Cardiac muscle cell (in vitro differentiated cells and primary cell): Measurements from ENCODE around the gene ANGPTL7. TPM values are rescaled to one million over a fixed set of nuclear protein-coding genes. Genes with fewer than 3 reads are reported as not detected.

Experiments used
- DNase-seq, 2 donors: peaks; one replicate each; pipeline versions ENCODE4 v3.0.0 to v3.0.0-alpha.2; 2010 to 2017; ENCODE audit warnings: low read depth in 1 of 2, low spot score in 1 of 2
- H3K27ac ChIP-seq: fragments of 200-600 bp; sonication (generic); 2 replicates; pipeline ENCODE4 v1.5.1; 2016
- H3K27me3 ChIP-seq: fragments of 200-600 bp; sonication (generic); 2 replicates; pipeline ENCODE4 v1.6.0; 2016; ENCODE audit warnings: control low read depth
- H3K36me3 ChIP-seq: fragments of 200-600 bp; sonication (generic); 2 replicates; pipeline ENCODE4 v1.5.1; 2016; ENCODE audit warnings: control low read depth
- H3K4me1 ChIP-seq: fragments of 200-600 bp; sonication (generic); 2 replicates; pipeline ENCODE4 v1.8.1; 2017; ENCODE audit warnings: low read depth, mild to moderate bottlenecking, mixed run types
- H3K4me3 ChIP-seq: fragments of 200-600 bp; sonication (generic); 2 replicates; pipeline ENCODE4 v1.5.1; 2016; ENCODE audit warnings: mild to moderate bottlenecking
- H3K9me3 ChIP-seq: fragments of 200-600 bp; sonication (generic); 2 replicates; pipeline ENCODE4 v1.5.1; 2017; ENCODE audit warnings: low read depth, mild to moderate bottlenecking, control low read depth
- polyA plus RNA-seq: library from polyadenylated mRNA; unstranded; fragments of >200 nt; fragmentation: Nextera tagmentation; extraction: Ambion mirVana; gene quantifications from 2 replicates; pipeline ENCODE4 v1.2.1, GENCODE V29; 2016
- total RNA-seq: library from RNA; depleted of rRNA; stranded (reverse); fragments of >200 nt; gene quantifications from 2 replicates; pipeline ENCODE4 v1.2.3, GENCODE V29; 2016
- TF ChIP-seq, protein P1 (sequence below): IDR thresholded peaks from 2 replicates; pipeline ENCODE4 v1.5.1; 2012; ENCODE audit warnings: low read depth, mild to moderate bottlenecking, low read length

Gene ANGPTL7
- total and polyA plus RNA-seq, 2 experiments from 2014 or later = not detected

DNA sequence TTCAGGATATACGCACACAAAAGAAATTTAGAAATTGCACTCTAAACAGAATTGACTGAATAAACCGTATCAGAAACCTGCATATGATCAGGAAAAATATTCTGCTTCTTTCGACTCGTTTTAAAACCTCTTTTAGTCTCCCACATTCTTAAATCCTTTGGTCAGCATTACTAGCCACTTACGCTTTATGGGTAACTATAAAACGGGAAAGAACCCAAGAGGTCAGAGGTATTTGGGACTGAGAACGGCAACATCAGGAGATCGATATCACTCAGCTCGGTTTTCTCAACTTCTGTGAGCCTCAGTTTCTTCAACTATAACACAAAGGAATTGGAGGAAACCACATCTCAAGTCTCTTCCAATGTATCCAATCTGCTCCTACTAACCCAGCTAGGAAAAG lies 36.4 kb upstream of the ANGPTL7 start:
- H3K36me3 ChIP-seq = peaks cover 20% of the 10 kb centered on the region
- no peak overlapping the region for H3K4me3 ChIP-seq
- no peaks in the 10 kb centered on the region for H3K27me3 ChIP-seq
- H3K9me3 ChIP-seq = no peaks in the 10 kb centered on the region
- H3K27ac ChIP-seq = no peak overlapping the region
- TF ChIP-seq, protein P1, sequence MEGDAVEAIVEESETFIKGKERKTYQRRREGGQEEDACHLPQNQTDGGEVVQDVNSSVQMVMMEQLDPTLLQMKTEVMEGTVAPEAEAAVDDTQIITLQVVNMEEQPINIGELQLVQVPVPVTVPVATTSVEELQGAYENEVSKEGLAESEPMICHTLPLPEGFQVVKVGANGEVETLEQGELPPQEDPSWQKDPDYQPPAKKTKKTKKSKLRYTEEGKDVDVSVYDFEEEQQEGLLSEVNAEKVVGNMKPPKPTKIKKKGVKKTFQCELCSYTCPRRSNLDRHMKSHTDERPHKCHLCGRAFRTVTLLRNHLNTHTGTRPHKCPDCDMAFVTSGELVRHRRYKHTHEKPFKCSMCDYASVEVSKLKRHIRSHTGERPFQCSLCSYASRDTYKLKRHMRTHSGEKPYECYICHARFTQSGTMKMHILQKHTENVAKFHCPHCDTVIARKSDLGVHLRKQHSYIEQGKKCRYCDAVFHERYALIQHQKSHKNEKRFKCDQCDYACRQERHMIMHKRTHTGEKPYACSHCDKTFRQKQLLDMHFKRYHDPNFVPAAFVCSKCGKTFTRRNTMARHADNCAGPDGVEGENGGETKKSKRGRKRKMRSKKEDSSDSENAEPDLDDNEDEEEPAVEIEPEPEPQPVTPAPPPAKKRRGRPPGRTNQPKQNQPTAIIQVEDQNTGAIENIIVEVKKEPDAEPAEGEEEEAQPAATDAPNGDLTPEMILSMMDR = no peak
- DNase-seq = no peak
- no peaks in the 10 kb centered on the region for H3K4me1 ChIP-seq

GRCh38 chr1:11153184-11153583 lies 36.0 kb upstream of the ANGPTL7 start:
- TF ChIP-seq, protein P1 = no peak
- Histone ChIP-seq H3K4me3 (no peak overlapping the region), H3K36me3 (peaks cover 20% of the 10 kb centered on the region), H3K9me3 (no peaks in the 10 kb centered on the region), H3K27ac (no peak overlapping the region), H3K27me3 (no peaks in the 10 kb centered on the region), H3K4me1 (no peaks in the 10 kb centered on the region)
- DNase-seq = no peak

DNA sequence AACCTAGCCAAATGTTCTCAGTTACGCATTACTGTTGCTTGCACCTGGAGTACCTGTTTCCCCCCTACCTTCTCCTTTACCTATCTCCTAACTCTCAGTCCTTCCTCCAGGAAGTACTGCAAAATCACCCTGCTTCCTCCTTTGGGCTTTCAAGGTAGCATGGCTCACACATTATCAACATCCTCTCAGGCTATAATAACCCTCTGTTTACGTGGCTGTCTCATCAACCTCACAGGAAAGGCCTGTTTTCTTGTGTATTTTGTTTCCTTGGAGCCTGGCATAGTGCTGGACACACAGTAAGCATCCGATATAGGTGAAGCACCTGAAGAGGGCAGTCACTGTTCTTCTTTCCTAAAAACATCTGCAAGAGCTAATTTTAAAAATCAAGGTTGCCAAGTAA lies 32.7 kb upstream of the ANGPTL7 start:
- no peak for DNase-seq
- Histone ChIP-seq H3K36me3 (peaks cover 16% of the 10 kb centered on the region), H3K9me3 (no peaks in the 10 kb centered on the region), H3K4me3 (no peak overlapping the region), H3K4me1 (no peaks in the 10 kb centered on the region), H3K27me3 (no peaks in the 10 kb centered on the region), H3K27ac (no peak overlapping the region)
- TF ChIP-seq, protein P1 = no peak

GRCh38 chr1:11156963-11157362 lies 32.2 kb upstream of the ANGPTL7 start:
- no peaks in the 10 kb centered on the region for H3K9me3 ChIP-seq
- H3K4me1 ChIP-seq = no peaks in the 10 kb centered on the region
- TF ChIP-seq, protein P1 = no peak
- H3K27ac ChIP-seq = peak overlapping the region; percentile 1
- H3K4me3 ChIP-seq = no peak overlapping the region
- no peaks in the 10 kb centered on the region for H3K27me3 ChIP-seq
- no peak for DNase-seq
- peaks cover 16% of the 10 kb centered on the region for H3K36me3 ChIP-seq

DNA sequence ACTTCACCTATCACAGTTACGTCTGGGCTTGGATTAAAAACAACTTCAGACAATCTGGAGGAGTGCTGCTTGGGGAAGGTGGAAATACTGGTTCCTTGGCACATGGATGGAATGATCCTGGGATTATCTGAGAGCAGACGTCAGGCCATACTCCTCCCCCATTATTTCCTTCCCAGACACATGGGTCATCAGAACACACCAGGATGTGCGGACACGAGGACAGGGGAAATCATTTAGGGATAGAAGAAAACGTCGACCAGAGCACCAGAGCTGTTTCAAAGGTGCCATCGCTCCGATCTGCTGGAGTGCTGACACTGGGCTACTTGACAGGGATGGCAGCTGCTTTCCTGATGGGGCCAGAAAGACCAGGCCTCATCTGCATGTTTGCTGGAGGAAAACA lies 31.8 kb upstream of the ANGPTL7 start:
- Histone ChIP-seq H3K9me3 (no peaks in the 10 kb centered on the region), H3K4me1 (no peaks in the 10 kb centered on the region), H3K27ac (peak overlapping the region; percentile 1), H3K27me3 (no peaks in the 10 kb centered on the region), H3K36me3 (peaks cover 16% of the 10 kb centered on the region), H3K4me3 (no peak overlapping the region)
- DNase-seq = peak in 1 of 2 donors; percentile 51
- TF ChIP-seq, protein P1 = no peak

- TF ChIP-seq, protein P1 = no peak
- DNase-seq = peak in 1 of 2 donors; percentile 65
- H3K27me3 ChIP-seq = no peaks in the 10 kb centered on the region
- H3K4me3 ChIP-seq = no peak overlapping the region
- H3K36me3 ChIP-seq = peaks cover 16% of the 10 kb centered on the region
- H3K27ac ChIP-seq = no peak overlapping the region
- no peaks in the 10 kb centered on the region for H3K4me1 ChIP-seq
- no peaks in the 10 kb centered on the region for H3K9me3 ChIP-seq
Measured at GRCh38 chr1:11157867-11158266, 31.3 kb upstream of the ANGPTL7 start.
